ENCODE measurements around the gene KCNG3.

KCNG3 gene

DNA sequence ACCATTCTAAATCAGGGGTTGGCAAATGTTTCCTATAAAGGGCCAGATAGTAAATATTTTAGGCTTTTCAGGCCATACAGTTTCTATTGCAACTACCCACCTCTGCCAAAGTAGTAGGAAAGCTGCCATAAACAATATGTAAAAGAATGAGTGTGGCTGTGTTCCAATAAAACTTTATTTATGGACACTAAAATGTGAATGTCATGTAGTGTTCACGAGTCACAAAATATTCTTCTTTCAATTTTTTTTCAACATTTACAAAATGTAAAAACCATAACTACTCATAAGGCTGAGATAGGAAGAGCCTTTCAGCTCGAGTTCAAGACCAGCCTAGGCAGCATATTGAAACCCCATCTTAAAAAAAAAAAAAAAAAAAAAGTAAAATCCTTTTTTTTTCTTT is 13.4 kb downstream of the KCNG3 start:
- Histone ChIP-seq H3K27me3 (ENCODE audit: control insufficient read depth in 1 of 2, insufficient read depth in 2 of 2, low read length in 2 of 2) (no peaks in the 10 kb centered on the region), H3K27ac (ENCODE audit: low read length) (no peak overlapping the region), H3K36me3 (ENCODE audit: control insufficient read depth in 2 of 2, insufficient read depth in 2 of 2, low read length in 2 of 2) (no peaks in the 10 kb centered on the region), H3K4me1 (ENCODE audit: control insufficient read depth, insufficient read depth, low read length) (no peaks in the 10 kb centered on the region), H3K9me3 (ENCODE audit: control insufficient read depth in 2 of 2, low read length in 2 of 2) (no peaks in the 10 kb centered on the region), H3K9ac (ENCODE audit: low read length in 2 of 2) (no peak overlapping the region), H3K4me3 (ENCODE audit: low read length in 2 of 2) (no peak overlapping the region)

DNA sequence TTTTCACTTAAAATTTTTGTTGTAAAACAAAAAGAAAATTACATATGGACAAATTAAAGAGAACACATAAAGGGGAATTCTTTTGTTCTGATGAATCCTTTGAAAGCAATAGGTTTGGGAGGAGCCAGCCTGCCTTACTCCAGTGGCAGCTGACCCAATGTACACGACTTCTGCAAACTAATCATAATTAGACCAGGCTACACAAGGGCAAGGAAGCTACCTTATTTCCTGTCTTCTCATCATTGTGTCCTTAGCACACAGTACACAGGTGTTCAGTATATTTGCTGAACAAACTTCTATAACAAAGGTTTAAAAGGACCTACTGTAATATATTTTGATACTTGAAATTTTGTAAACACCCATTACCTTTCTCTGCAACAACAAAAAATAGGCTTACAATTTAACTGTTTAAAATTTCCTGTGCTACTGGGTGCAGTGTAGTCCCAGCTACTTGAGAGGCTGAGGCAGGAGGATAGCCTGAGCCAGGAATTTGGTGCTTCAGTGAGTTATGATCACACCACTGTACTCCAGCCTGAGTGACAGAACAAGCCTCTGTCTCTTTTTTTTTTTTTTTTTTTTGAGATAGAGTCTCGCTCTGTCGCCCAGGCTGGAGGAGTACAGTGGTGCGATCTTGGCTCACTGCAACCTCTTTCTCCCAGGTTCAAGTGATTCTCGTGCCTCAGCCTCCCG is 18.9 kb downstream of the KCNG3 start:
- H3K27me3 ChIP-seq (ENCODE audit: control insufficient read depth in 1 of 2, insufficient read depth in 2 of 2, low read length in 2 of 2) = no peaks in the 10 kb centered on the region
- H3K4me3 ChIP-seq (ENCODE audit: low read length in 2 of 2) = no peak overlapping the region
- no peaks in the 10 kb centered on the region for H3K4me1 ChIP-seq (ENCODE audit: control insufficient read depth, insufficient read depth, low read length)
- H3K9me3 ChIP-seq (ENCODE audit: control insufficient read depth in 2 of 2, low read length in 2 of 2) = no peaks in the 10 kb centered on the region
- no peak overlapping the region for H3K9ac ChIP-seq (ENCODE audit: low read length in 2 of 2)
- H3K36me3 ChIP-seq (ENCODE audit: control insufficient read depth in 2 of 2, insufficient read depth in 2 of 2, low read length in 2 of 2) = no peaks in the 10 kb centered on the region
- no peak overlapping the region for H3K27ac ChIP-seq (ENCODE audit: low read length)

DNA sequence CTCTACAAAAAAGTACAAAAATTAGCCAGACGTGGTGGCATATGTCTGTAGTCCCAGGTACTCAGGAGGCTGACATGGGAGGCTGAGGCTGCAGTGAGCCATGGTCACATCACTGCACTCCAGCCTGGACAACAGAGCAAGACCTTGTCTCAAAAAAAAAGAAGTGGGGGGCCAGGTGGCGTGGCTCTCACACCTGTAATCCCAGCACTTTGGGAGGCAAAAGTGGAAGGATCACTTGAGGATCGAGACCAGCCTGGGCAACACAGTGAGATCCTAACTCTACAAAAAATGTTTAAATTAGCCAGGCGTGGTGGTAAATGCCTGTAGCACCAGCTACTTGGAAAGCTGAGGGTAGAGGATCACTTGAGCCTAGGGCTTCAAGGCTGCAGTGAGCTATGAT is 23.1 kb downstream of the KCNG3 start:
- Histone ChIP-seq H3K27ac (ENCODE audit: low read length) (no peak overlapping the region), H3K9ac (ENCODE audit: low read length in 2 of 2) (no peak overlapping the region), H3K27me3 (ENCODE audit: control insufficient read depth in 1 of 2, insufficient read depth in 2 of 2, low read length in 2 of 2) (no peaks in the 10 kb centered on the region), H3K36me3 (ENCODE audit: control insufficient read depth in 2 of 2, insufficient read depth in 2 of 2, low read length in 2 of 2) (no peaks in the 10 kb centered on the region), H3K4me1 (ENCODE audit: control insufficient read depth, insufficient read depth, low read length) (no peaks in the 10 kb centered on the region), H3K4me3 (ENCODE audit: low read length in 2 of 2) (no peak overlapping the region), H3K9me3 (ENCODE audit: control insufficient read depth in 2 of 2, low read length in 2 of 2) (peaks cover 0 to 4% of the 10 kb centered on the region in 2 donors)

DNA sequence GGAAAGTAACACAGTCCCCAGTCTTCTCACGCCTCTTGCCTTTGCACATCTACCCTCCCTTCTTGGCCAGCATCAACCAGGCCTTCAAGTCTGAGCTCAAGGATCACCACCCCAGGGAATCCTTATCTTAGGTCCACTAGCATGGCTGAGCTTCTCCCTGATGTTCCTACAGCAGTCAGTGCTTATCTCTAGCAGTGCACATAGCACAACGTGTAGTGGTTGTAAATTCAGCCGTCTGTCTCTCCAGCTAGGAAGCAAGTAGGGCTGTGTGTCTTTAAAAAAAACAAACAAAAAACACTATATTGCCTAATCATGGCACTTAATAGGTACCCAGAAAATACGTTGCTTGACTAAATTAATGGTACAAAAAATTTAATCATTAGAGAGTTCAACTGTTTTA is 29.2 kb downstream of the KCNG3 start:
- Histone ChIP-seq H3K27ac (ENCODE audit: low read length) (no peak overlapping the region), H3K36me3 (ENCODE audit: control insufficient read depth in 2 of 2, insufficient read depth in 2 of 2, low read length in 2 of 2) (no peaks in the 10 kb centered on the region), H3K4me1 (ENCODE audit: control insufficient read depth, insufficient read depth, low read length) (no peaks in the 10 kb centered on the region), H3K4me3 (ENCODE audit: low read length in 2 of 2) (no peak overlapping the region), H3K9me3 (ENCODE audit: control insufficient read depth in 2 of 2, low read length in 2 of 2) (peaks cover 0 to 4% of the 10 kb centered on the region in 2 donors), H3K9ac (ENCODE audit: low read length in 2 of 2) (no peak overlapping the region), H3K27me3 (ENCODE audit: control insufficient read depth in 1 of 2, insufficient read depth in 2 of 2, low read length in 2 of 2) (peaks cover 0 to 2% of the 10 kb centered on the region in 2 donors)

DNA sequence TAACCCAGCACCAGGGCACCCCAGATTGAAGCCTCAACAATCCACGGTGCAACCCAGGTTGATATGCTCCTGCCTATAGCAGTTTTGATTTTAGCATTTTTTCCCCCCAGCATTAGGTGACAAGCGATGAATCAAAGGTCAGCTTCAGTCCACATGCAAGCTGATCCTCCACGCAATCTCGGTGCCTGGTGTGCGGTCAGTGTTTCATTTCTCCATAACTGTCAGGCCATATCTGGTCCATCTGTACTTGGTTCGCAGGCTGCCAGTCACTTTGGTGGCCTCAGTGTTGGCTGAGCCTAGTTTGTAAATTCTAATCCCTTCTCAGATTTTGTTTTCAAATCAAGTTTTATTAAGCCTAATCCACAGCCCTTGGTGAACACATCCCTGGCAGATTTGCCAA is 30.2 kb downstream of the KCNG3 start:
- H3K36me3 ChIP-seq (ENCODE audit: control insufficient read depth in 2 of 2, insufficient read depth in 2 of 2, low read length in 2 of 2) = no peaks in the 10 kb centered on the region
- peaks cover 0 to 4% of the 10 kb centered on the region in 2 donors for H3K9me3 ChIP-seq (ENCODE audit: control insufficient read depth in 2 of 2, low read length in 2 of 2)
- no peaks in the 10 kb centered on the region for H3K4me1 ChIP-seq (ENCODE audit: control insufficient read depth, insufficient read depth, low read length)
- H3K4me3 ChIP-seq (ENCODE audit: low read length in 2 of 2) = no peak overlapping the region
- no peak overlapping the region for H3K9ac ChIP-seq (ENCODE audit: low read length in 2 of 2)
- H3K27me3 ChIP-seq (ENCODE audit: control insufficient read depth in 1 of 2, insufficient read depth in 2 of 2, low read length in 2 of 2) = peaks cover 0 to 2% of the 10 kb centered on the region in 2 donors
- H3K27ac ChIP-seq (ENCODE audit: low read length) = no peak overlapping the region

DNA sequence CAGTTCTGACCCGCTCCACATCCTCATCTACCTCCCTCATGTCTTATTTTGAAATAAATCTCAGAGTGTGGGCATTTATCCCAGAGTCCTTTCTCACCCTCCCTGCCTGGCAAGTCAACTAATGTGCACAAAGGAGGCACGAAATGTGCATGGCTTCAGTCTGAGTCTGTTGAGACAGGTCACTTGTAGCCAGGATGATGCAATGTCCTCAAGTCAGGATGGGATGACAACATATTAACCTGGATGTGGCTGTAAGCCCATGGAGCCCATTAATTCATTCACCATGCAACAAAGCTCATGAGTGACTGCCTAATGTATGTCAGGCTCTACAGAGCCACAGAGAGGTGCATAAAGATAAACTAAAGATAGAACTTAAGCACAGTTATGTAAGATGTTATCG is 34.5 kb downstream of the KCNG3 start:
- Histone ChIP-seq H3K27me3 (ENCODE audit: control insufficient read depth in 1 of 2, insufficient read depth in 2 of 2, low read length in 2 of 2) (peaks cover 0 to 2% of the 10 kb centered on the region in 2 donors), H3K9me3 (ENCODE audit: control insufficient read depth in 2 of 2, low read length in 2 of 2) (no peaks in the 10 kb centered on the region), H3K27ac (ENCODE audit: low read length) (no peak overlapping the region), H3K4me3 (ENCODE audit: low read length in 2 of 2) (no peak overlapping the region), H3K36me3 (ENCODE audit: control insufficient read depth in 2 of 2, insufficient read depth in 2 of 2, low read length in 2 of 2) (no peaks in the 10 kb centered on the region), H3K4me1 (ENCODE audit: control insufficient read depth, insufficient read depth, low read length) (no peaks in the 10 kb centered on the region), H3K9ac (ENCODE audit: low read length in 2 of 2) (no peak overlapping the region)

DNA sequence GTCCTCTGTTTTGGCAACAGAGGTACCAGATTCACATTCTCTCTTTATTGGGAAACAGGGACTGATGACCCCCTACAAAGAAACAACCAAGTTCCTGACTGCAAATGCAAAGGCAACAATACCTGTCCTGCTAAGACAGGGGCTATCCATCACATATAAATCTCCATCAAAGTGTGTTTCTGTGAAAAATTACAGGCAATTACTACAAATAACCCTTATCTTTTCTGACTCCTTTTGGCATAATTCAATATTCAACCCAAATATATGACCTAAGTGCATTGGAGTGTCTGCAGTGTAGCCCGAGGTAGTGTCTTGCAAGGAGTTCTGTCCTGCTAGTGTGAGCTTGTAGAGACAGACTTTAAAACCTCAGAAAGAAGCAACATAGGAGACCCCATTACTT is 35.4 kb downstream of the KCNG3 start:
- H3K36me3 ChIP-seq (ENCODE audit: control insufficient read depth in 2 of 2, insufficient read depth in 2 of 2, low read length in 2 of 2) = no peaks in the 10 kb centered on the region
- no peak overlapping the region for H3K27ac ChIP-seq (ENCODE audit: low read length)
- H3K9me3 ChIP-seq (ENCODE audit: control insufficient read depth in 2 of 2, low read length in 2 of 2) = no peaks in the 10 kb centered on the region
- H3K4me3 ChIP-seq (ENCODE audit: low read length in 2 of 2) = no peak overlapping the region
- H3K27me3 ChIP-seq (ENCODE audit: control insufficient read depth in 1 of 2, insufficient read depth in 2 of 2, low read length in 2 of 2) = peaks cover 0 to 2% of the 10 kb centered on the region in 2 donors
- H3K4me1 ChIP-seq (ENCODE audit: control insufficient read depth, insufficient read depth, low read length) = no peaks in the 10 kb centered on the region
- no peak overlapping the region for H3K9ac ChIP-seq (ENCODE audit: low read length in 2 of 2)

DNA sequence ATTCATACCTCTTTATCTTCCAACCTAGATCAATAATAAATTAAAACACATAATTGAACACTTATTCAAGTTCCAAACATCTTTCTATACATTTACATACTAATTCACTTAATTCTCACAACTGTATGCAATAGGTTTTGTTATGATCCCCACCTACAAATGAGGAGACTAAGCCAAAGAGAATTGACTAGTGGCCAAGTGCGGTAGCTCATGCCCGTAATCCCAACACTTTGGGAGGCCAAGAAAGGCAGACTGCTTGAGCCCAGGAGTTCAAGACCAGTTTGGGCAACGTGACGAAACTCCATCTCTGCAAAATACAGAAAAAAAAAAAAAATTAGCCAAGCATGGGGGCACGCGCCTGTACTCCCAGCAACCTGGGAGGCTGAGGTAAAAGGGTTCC is 36.8 kb downstream of the KCNG3 start:
- no peak overlapping the region for H3K27ac ChIP-seq (ENCODE audit: low read length)
- no peaks in the 10 kb centered on the region for H3K9me3 ChIP-seq (ENCODE audit: control insufficient read depth in 2 of 2, low read length in 2 of 2)
- no peak overlapping the region for H3K4me3 ChIP-seq (ENCODE audit: low read length in 2 of 2)
- no peaks in the 10 kb centered on the region for H3K4me1 ChIP-seq (ENCODE audit: control insufficient read depth, insufficient read depth, low read length)
- H3K9ac ChIP-seq (ENCODE audit: low read length in 2 of 2) = no peak overlapping the region
- no peaks in the 10 kb centered on the region for H3K36me3 ChIP-seq (ENCODE audit: control insufficient read depth in 2 of 2, insufficient read depth in 2 of 2, low read length in 2 of 2)
- no peaks in the 10 kb centered on the region for H3K27me3 ChIP-seq (ENCODE audit: control insufficient read depth in 1 of 2, insufficient read depth in 2 of 2, low read length in 2 of 2)

DNA sequence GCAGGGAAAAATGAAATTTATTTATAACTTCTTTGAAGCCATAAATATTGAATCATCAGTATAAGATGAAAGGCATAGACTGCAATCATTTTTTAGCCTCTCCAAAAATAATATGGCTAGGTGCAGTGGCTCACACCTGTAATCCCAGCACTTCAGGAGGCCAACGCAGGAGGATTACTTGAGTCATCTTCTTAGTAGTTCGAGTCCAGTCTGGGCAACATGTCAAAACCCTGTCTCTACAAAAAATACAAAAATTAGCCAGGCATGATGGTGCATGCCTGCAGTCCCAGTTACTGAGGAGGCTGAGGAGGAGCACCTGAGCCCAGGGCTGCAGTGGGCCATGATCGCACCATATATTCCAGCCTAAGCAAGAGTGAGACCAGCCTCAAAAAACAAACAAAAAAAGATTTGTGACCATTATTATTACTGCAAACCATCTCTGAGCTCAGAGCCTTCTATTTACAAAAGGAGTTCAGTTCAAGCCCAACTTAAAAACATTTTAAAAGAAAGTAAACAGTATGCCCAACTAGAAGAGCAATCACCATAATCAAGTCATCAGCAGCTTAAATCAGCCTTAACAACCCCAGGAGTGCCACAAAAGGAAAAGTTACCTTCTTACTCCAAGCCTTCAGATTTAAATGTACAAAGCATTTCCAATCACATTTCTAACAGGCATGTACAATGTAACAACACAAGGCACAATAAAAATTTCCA is 37.5 kb downstream of the KCNG3 start:
- no peaks in the 10 kb centered on the region for H3K27me3 ChIP-seq (ENCODE audit: control insufficient read depth in 1 of 2, insufficient read depth in 2 of 2, low read length in 2 of 2)
- H3K27ac ChIP-seq (ENCODE audit: low read length) = no peak overlapping the region
- no peaks in the 10 kb centered on the region for H3K36me3 ChIP-seq (ENCODE audit: control insufficient read depth in 2 of 2, insufficient read depth in 2 of 2, low read length in 2 of 2)
- no peaks in the 10 kb centered on the region for H3K4me1 ChIP-seq (ENCODE audit: control insufficient read depth, insufficient read depth, low read length)
- no peak overlapping the region for H3K9ac ChIP-seq (ENCODE audit: low read length in 2 of 2)
- H3K4me3 ChIP-seq (ENCODE audit: low read length in 2 of 2) = no peak overlapping the region
- no peaks in the 10 kb centered on the region for H3K9me3 ChIP-seq (ENCODE audit: control insufficient read depth in 2 of 2, low read length in 2 of 2)

DNA sequence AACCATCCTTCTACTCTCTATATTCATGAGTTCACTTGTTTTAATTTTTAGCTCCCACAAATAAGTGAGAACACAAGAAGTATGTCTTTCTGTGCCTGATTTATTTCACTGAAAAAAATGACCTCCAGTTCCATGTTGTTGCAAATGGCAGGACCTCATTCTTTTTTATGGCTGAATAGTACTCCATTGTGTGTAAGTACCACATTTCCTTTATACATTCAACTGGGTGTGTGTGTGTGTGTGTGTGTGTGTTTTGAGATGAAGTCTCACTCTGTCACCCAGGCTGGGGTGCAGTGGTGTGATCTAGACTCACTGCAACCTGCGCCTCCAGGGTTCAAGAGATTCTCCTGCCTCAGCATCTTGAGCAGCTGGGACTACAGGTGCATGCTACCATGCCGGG is 41.2 kb downstream of the KCNG3 start:
- Histone ChIP-seq H3K36me3 (ENCODE audit: control insufficient read depth in 2 of 2, insufficient read depth in 2 of 2, low read length in 2 of 2) (no peaks in the 10 kb centered on the region), H3K27me3 (ENCODE audit: control insufficient read depth in 1 of 2, insufficient read depth in 2 of 2, low read length in 2 of 2) (no peaks in the 10 kb centered on the region), H3K4me1 (ENCODE audit: control insufficient read depth, insufficient read depth, low read length) (no peaks in the 10 kb centered on the region), H3K4me3 (ENCODE audit: low read length in 2 of 2) (no peak overlapping the region), H3K9ac (ENCODE audit: low read length in 2 of 2) (no peak overlapping the region), H3K27ac (ENCODE audit: low read length) (no peak overlapping the region), H3K9me3 (ENCODE audit: control insufficient read depth in 2 of 2, low read length in 2 of 2) (no peaks in the 10 kb centered on the region)

DNA sequence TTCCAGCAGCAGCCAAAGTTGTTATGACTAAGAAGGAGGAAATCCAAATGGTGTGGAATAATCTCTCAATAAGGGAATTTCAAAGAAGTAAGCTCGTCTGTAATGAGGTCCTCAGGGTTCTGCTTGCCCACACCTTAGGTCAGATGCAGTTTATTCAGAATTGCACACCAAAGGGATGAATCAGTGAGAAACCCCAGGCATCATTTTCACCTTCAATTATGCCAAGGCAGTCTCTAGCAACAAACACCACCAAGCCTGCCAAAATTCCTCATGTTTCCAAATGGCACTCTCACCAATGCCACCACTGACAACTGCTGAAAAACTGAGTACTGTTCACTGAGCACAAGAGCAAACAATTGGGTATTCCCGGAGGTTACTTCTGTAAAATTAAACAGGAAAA is 43.6 kb downstream of the KCNG3 start:
- no peaks in the 10 kb centered on the region for H3K9me3 ChIP-seq (ENCODE audit: control insufficient read depth in 2 of 2, low read length in 2 of 2)
- H3K36me3 ChIP-seq (ENCODE audit: control insufficient read depth in 2 of 2, insufficient read depth in 2 of 2, low read length in 2 of 2) = no peaks in the 10 kb centered on the region
- no peaks in the 10 kb centered on the region for H3K4me1 ChIP-seq (ENCODE audit: control insufficient read depth, insufficient read depth, low read length)
- no peak overlapping the region for H3K27ac ChIP-seq (ENCODE audit: low read length)
- no peak overlapping the region for H3K4me3 ChIP-seq (ENCODE audit: low read length in 2 of 2)
- H3K9ac ChIP-seq (ENCODE audit: low read length in 2 of 2) = no peak overlapping the region
- H3K27me3 ChIP-seq (ENCODE audit: control insufficient read depth in 1 of 2, insufficient read depth in 2 of 2, low read length in 2 of 2) = no peaks in the 10 kb centered on the region

Measured in stomach smooth muscle (tissue), 2 donors.